Lower lobe of right lung (tissue), 2 donors: ENCODE measurements around the gene FASTKD1. TPM values are rescaled to one million over a fixed set of nuclear protein-coding genes. Genes with fewer than 3 reads are reported as not detected.

Experiments
- ATAC-seq, 2 donors: fragments of 200-7000 bp; cut with Tn5 transposase; one replicate each; pipeline ENCODE4 v1.9.1; 2020 to 2022; ENCODE audit warnings: mild to moderate bottlenecking in 2 of 2, moderate library complexity in 2 of 2
- DNase-seq: peaks from one replicate; pipeline ENCODE4 v3.0.0-alpha.2; 2020
- H3K27ac ChIP-seq: fragments of 200-600 bp; one replicate; pipeline ENCODE4 v1.8.0; 2022
- H3K27me3 ChIP-seq: fragments of 200-600 bp; one replicate; pipeline ENCODE4 v1.8.0; 2022; ENCODE audit warnings: low read depth
- H3K36me3 ChIP-seq: fragments of 200-600 bp; one replicate; pipeline ENCODE4 v1.8.0; 2022; ENCODE audit warnings: mild to moderate bottlenecking
- H3K4me1 ChIP-seq: fragments of 200-600 bp; one replicate; pipeline ENCODE4 v1.8.0; 2022
- H3K4me3 ChIP-seq: fragments of 200-600 bp; one replicate; pipeline ENCODE4 v1.8.0; 2022; ENCODE audit warnings: mild to moderate bottlenecking
- H3K9me3 ChIP-seq: fragments of 200-600 bp; one replicate; pipeline ENCODE4 v1.8.0; 2022
- CTCF ChIP-seq: fragments of 200-600 bp; IDR thresholded peaks from one replicate; pipeline ENCODE4 v1.8.0; 2022; ENCODE audit warnings: antibody characterized with exemption, mild to moderate bottlenecking
- intact Hi-C: fragments of 100-400 bp; cut with DNase I; formaldehyde crosslinking; loops from one replicate; pipeline ENCODE4 v1.11.0; 2022
- total RNA-seq: library from RNA; stranded (reverse); fragmentation: NEBNext Ultra II Directional; extraction: Animal tissue kit (Norgen Biotek cat#: 25700); gene quantifications from one replicate; pipeline ENCODE4 v1.2.1, GENCODE V29; 2021
- donor health status: DM: no; HTN: yes; CAD: no; lungs with severe emphysema.

The FASTKD1 gene
- total RNA-seq, 1 donor from 2014 or later, result 38.3 TPM

- DNase-seq (no peak), ATAC-seq (no peak)
- intact Hi-C loops, result no loop called here
- TF ChIP-seq CTCF, result no peak
- no peak within 1 kb of the TSS for H3K27ac ChIP-seq
- no peaks in the 10 kb centered on the region for H3K36me3 ChIP-seq
- H3K27me3 ChIP-seq, result no peaks in the 10 kb centered on the region
- no peak within 1 kb of the TSS for H3K4me3 ChIP-seq
- H3K9me3 ChIP-seq, result no peaks in the 10 kb centered on the region
- H3K4me1 ChIP-seq, result no peaks in the 10 kb centered on the region
These were observed 64.3 kb downstream of the FASTKD1 start, which contains the start of gene KLHL41 for GRCh38 chr2:169509298-169509885. KLHL41 (plus strand) TSS chr2:169509702; CDS start chr2:169509779, 77 bp downstream.

GRCh38 chr2:169507698-169508097 lies 66.0 kb downstream of the FASTKD1 start:
- no peaks in the 10 kb centered on the region for H3K9me3 ChIP-seq
- H3K4me3 ChIP-seq, result no peak overlapping the region
- no peaks in the 10 kb centered on the region for H3K27me3 ChIP-seq
- no peak for DNase-seq
- H3K36me3 ChIP-seq, result no peaks in the 10 kb centered on the region
- intact Hi-C loops, result no loop called here
- no peak overlapping the region for H3K27ac ChIP-seq
- TF ChIP-seq CTCF, result no peak
- H3K4me1 ChIP-seq, result no peaks in the 10 kb centered on the region
- no peak for ATAC-seq

- DNase-seq (no peak), ATAC-seq (no peak)
- Histone ChIP-seq H3K4me3 (no peak overlapping the region), H3K36me3 (peaks cover 17% of the 10 kb centered on the region), H3K27me3 (no peaks in the 10 kb centered on the region), H3K27ac (no peak overlapping the region), H3K9me3 (no peaks in the 10 kb centered on the region), H3K4me1 (no peaks in the 10 kb centered on the region)
- TF ChIP-seq CTCF, result no peak
- intact Hi-C loops, result no loop called here
These were observed 69.0 kb downstream of the FASTKD1 start for GRCh38 chr2:169504651-169505050.

- H3K27me3 ChIP-seq, result no peaks in the 10 kb centered on the region
- no peak for ATAC-seq
- H3K36me3 ChIP-seq, result peaks cover 11% of the 10 kb centered on the region
- H3K9me3 ChIP-seq, result no peaks in the 10 kb centered on the region
- no peak for TF ChIP-seq CTCF
- no peaks in the 10 kb centered on the region for H3K4me1 ChIP-seq
- DNase-seq, result no peak
- H3K4me3 ChIP-seq, result no peak overlapping the region
- H3K27ac ChIP-seq, result no peak overlapping the region
- intact Hi-C loops, result no loop called here
These were observed 78.2 kb downstream of the FASTKD1 start for GRCh38 chr2:169495310-169495928.

GRCh38 chr2:169493360-169493759 lies 80.3 kb downstream of the FASTKD1 start:
- H3K36me3 ChIP-seq, result peaks cover 6% of the 10 kb centered on the region
- no peaks in the 10 kb centered on the region for H3K9me3 ChIP-seq
- ATAC-seq (no peak), DNase-seq (no peak)
- no peaks in the 10 kb centered on the region for H3K4me1 ChIP-seq
- H3K27ac ChIP-seq, result no peak overlapping the region
- no peak overlapping the region for H3K4me3 ChIP-seq
- H3K27me3 ChIP-seq, result no peaks in the 10 kb centered on the region
- intact Hi-C loops, result no loop called here
- no peak for TF ChIP-seq CTCF
